Esophagus muscularis mucosa (tissue), 4 donors: ENCODE data around the gene ABR. TPM values are rescaled to one million over a fixed set of nuclear protein-coding genes. Genes with fewer than 3 reads are reported as not detected.

Source experiments
- DNase-seq: peaks from one replicate; pipeline ENCODE4 v3.0.0-alpha.2; 2017; ENCODE audit errors: extremely low spot score
- H3K27ac ChIP-seq, 4 donors: fragments of 200-600 bp; sonication (generic); replicated peaks in 1 of 4; 1 replicate in 3 of 4; 2 replicates in 1 of 4; pipeline ENCODE4 v1.5.1; 2016 to 2019; ENCODE audit warnings: mild to moderate bottlenecking in 1 of 4
- H3K27me3 ChIP-seq, 4 donors: fragments of 200-600 bp; sonication (generic); one replicate each; pipeline versions ENCODE4 v1.5.1 to v1.6.0; 2016 to 2019
- H3K36me3 ChIP-seq, 4 donors: fragments of 200-600 bp; sonication (generic); one replicate each; pipeline ENCODE4 v1.5.1; 2016 to 2019
- H3K4me1 ChIP-seq, 4 donors: fragments of 200-600 bp; sonication (generic); one replicate each; pipeline ENCODE4 v1.5.1; 2016 to 2019
- H3K4me3 ChIP-seq, 4 donors: fragments of 200-600 bp; sonication (generic); 1 replicate in 2 of 4; 2 replicates in 2 of 4; pipeline ENCODE4 v1.5.1; 2016 to 2019; ENCODE audit warnings: mild to moderate bottlenecking in 4 of 4, moderate library complexity in 1 of 4
- H3K9me3 ChIP-seq, 4 donors: fragments of 200-600 bp; sonication (generic); 1 replicate in 3 of 4; 2 replicates in 1 of 4; pipeline ENCODE4 v1.5.1; 2016 to 2019
- EP300 ChIP-seq: sonication (generic); formaldehyde crosslinking; IDR thresholded peaks from one replicate; pipeline ENCODE4 v1.6.1; 2017; ENCODE audit warnings: antibody characterized with exemption
- POLR2A ChIP-seq: fragments of 450-650 bp; IDR thresholded peaks from one replicate; pipeline ENCODE4 v1.6.1; 2017; ENCODE audit warnings: antibody characterized with exemption, moderate library complexity, mild to moderate bottlenecking, low read depth
- POLR2AphosphoS5 ChIP-seq, 2 donors: sonication (generic); formaldehyde crosslinking; IDR thresholded peaks; one replicate each; pipeline ENCODE4 v1.6.1; 2017; ENCODE audit warnings: antibody characterized with exemption in 2 of 2
- WGBS: methylation state at CpG from one replicate; pipeline ENCODE4 v1.1.5; 2018; 5-methylcytosine and 5-hydroxymethylcytosine counted together
- intact Hi-C: fragments of 100-400 bp; cut with DNase I; formaldehyde crosslinking; loops from one replicate; pipeline ENCODE4 v1.15.1; 2023
- total RNA-seq, 4 donors: library from RNA; depleted of rRNA; stranded (reverse); fragments of >200 nt; gene quantifications; one replicate each; pipeline versions ENCODE4 v1.1.0 to v1.2.1, GENCODE V29; 2016
- TF ChIP-seq, protein P1 (sequence below), 3 experiments: fragments of 200-600 bp in 2 of 3; fragments of 450-650 bp in 1 of 3; sonication (generic) in 2 of 3; IDR thresholded peaks; one replicate each; pipeline ENCODE4 v1.5.1; 2017 to 2019; ENCODE audit warnings: antibody characterized with exemption in 3 of 3, mild to moderate bottlenecking in 2 of 3, moderate library complexity in 1 of 3

ABR gene
- total RNA-seq, 4 donors from 2014 or later, result 98.4 to 142 (median 114) TPM

DNA sequence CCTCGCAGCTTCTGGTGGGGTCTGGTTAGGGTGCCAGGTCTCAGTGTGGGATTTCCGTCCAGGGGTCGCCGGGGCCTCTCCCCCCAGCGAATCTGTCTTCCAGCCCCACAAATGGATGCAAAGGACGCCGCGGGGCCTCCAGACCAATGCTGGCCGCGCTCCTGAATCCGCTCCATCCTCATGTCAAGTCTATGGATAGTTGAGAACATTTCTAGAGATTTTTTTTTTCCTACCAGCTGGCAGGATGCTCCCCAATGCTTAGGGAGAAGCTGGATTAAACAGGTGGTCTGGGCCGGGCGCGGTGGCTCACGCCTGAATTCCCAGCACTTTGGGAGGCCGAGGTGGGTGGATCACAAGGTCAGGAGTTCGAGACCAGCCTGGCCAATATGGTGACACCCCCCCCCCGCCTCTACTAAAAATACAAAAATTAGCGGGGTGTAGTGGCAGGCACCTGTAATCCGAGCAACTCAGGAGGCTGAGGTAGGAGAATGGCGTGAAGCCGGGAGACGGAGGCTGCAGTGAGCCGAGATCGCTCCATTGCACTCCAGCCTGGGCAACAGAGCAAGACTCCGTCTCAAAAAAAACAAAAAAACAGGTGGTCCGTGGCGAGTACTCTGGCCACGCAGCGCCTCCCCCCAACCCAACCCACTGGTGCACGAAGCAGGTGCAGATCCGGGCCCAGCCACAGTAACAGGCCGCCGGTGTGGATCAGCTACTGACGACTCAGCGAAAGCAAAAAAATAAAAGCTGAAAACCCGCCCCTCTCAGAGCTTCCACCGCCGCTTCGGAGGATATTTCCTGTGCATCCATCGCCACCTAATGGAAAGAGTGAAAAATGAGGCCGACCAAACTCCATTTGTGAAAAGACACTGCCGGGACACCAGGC lies 199.1 kb downstream of the ABR start:
- no peaks in the 10 kb centered on the region for H3K36me3 ChIP-seq
- intact Hi-C loops, result loop anchor here (1.0 kb wide), 1 partner anchor 186 kb away; no protein-coding TSS in a partner anchor
- H3K4me1 ChIP-seq, result peaks cover 24 to 49% (median 46%) of the 10 kb centered on the region in 4 donors
- peak overlapping the region; percentile 84 to 94 (median 92) for H3K27ac ChIP-seq
- H3K27me3 ChIP-seq, result no peaks in the 10 kb centered on the region
- H3K4me3 ChIP-seq, result peak overlapping the region; percentile 72 to 93 (median 81)
- no peak for DNase-seq
- H3K9me3 ChIP-seq, result no peaks in the 10 kb centered on the region
- peak; percentile 37 to 63 for TF ChIP-seq POLR2AphosphoS5 (IDR thresholded peaks at IDR 0.05)
- TF ChIP-seq, protein P1, sequence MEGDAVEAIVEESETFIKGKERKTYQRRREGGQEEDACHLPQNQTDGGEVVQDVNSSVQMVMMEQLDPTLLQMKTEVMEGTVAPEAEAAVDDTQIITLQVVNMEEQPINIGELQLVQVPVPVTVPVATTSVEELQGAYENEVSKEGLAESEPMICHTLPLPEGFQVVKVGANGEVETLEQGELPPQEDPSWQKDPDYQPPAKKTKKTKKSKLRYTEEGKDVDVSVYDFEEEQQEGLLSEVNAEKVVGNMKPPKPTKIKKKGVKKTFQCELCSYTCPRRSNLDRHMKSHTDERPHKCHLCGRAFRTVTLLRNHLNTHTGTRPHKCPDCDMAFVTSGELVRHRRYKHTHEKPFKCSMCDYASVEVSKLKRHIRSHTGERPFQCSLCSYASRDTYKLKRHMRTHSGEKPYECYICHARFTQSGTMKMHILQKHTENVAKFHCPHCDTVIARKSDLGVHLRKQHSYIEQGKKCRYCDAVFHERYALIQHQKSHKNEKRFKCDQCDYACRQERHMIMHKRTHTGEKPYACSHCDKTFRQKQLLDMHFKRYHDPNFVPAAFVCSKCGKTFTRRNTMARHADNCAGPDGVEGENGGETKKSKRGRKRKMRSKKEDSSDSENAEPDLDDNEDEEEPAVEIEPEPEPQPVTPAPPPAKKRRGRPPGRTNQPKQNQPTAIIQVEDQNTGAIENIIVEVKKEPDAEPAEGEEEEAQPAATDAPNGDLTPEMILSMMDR (IDR thresholded peaks at IDR 0.05), result peak; percentile 76 to 92 (median 78)
- no peak for TF ChIP-seq EP300
- 24% methylated on average over 36 of the region's 43 CpGs for WGBS

DNA sequence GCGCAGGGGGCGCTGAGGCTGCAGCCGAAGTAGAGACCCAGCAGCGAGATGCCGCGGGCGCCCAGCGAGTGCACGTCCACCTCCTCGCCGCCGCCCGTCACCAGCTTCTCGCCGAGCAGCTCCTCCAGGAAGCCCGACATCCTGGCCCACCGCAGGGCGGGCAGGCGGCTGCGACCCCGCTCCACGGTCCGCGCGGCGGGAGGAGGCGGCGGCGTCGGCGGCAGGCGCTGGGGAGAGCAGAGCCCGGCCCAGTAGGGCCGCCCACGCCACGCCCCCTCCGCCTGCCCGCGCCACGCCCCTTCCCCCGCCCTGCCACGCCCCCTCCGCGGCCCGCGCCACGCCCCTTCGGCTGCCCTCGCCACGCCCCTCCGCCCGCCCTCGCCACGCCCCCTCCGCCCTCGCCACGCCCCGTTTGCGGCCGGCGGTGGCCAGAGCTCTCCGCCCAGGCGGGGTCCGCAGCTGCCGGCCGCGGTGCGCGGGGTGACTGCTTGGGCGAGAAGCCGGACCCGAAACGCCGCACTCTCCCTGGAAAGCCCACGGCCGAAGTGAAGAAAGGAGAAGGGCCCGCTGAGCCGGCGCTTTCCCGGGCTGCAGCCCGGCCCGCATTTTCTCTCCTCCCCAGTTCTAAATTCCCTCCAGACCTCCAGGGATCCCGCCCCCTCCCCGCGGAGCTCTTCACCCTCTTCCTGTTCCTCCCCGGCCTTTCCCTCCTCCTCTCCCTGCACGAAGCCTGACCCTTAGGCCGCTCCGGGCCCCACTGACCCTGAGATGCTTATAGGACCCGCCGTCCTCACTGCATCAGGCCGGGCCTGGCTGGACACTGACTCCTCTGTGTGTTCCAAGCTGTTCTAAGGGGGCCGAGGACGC lies 200.0 kb downstream of the ABR start, which contains the start of gene NXN:
NXN (minus strand) TSS at position 238 of the 867 bp plus-strand sequence.
- H3K9me3 ChIP-seq, result no peaks in the 10 kb centered on the region
- no peaks in the 10 kb centered on the region for H3K27me3 ChIP-seq
- DNase-seq, result peak; percentile 96
- peaks cover 24 to 57% (median 55%) of the 10 kb centered on the region in 4 donors for H3K4me1 ChIP-seq
- 0% methylated on average over 17 of the region's 94 CpGs for WGBS
- H3K36me3 ChIP-seq, result no peaks in the 10 kb centered on the region
- intact Hi-C loops, result loop anchor here (5.0 kb wide), 1 partner anchor 97 kb away; no protein-coding TSS in a partner anchor
- peak within 1 kb of the TSS; percentile 84 to 94 (median 92) for H3K27ac ChIP-seq
- TF ChIP-seq EP300 (no peak), POLR2A (peak; percentile 53), POLR2AphosphoS5 (IDR thresholded peaks at IDR 0.05) (peak; percentile 63 to 85)
- TF ChIP-seq, protein P1 (IDR thresholded peaks at IDR 0.05), result peak in 2 of 3 experiments; percentile 24 to 38
- H3K4me3 ChIP-seq, result peak within 1 kb of the TSS; percentile 72 to 93 (median 81)

DNA sequence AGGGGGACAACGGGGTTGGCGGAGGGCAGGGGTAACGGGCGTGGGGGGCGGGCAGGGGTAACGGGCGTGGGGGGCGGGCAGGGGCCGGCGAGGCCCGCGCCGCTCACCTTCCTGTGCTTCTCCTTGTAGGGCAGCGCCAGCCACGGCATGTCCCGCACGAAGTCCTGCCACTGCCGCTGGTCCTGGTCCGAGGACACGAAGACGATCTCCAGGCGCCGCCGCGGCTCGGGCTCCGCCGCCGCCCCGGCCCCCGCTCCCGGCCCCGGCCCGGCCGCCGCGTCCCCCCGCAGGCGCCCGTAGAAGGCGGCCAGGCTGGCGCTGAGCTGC lies 200.6 kb downstream of the ABR start:
- 0% methylated on average over 6 of the region's 42 CpGs for WGBS
- Histone ChIP-seq H3K27ac (peak overlapping the region; percentile 84 to 94 (median 90)), H3K4me3 (peak overlapping the region; percentile 72 to 93 (median 81)), H3K36me3 (no peaks in the 10 kb centered on the region), H3K9me3 (no peaks in the 10 kb centered on the region), H3K4me1 (peaks cover 24 to 59% (median 55%) of the 10 kb centered on the region in 4 donors), H3K27me3 (no peaks in the 10 kb centered on the region)
- intact Hi-C loops, result loop anchor here (5.0 kb wide), 1 partner anchor 97 kb away; no protein-coding TSS in a partner anchor
- TF ChIP-seq, protein P1 (IDR thresholded peaks at IDR 0.05), result no peak
- TF ChIP-seq POLR2A, result no peak
- TF ChIP-seq POLR2AphosphoS5 (IDR thresholded peaks at IDR 0.05), result no peak
- no peak for TF ChIP-seq EP300
- DNase-seq, result no peak

DNA sequence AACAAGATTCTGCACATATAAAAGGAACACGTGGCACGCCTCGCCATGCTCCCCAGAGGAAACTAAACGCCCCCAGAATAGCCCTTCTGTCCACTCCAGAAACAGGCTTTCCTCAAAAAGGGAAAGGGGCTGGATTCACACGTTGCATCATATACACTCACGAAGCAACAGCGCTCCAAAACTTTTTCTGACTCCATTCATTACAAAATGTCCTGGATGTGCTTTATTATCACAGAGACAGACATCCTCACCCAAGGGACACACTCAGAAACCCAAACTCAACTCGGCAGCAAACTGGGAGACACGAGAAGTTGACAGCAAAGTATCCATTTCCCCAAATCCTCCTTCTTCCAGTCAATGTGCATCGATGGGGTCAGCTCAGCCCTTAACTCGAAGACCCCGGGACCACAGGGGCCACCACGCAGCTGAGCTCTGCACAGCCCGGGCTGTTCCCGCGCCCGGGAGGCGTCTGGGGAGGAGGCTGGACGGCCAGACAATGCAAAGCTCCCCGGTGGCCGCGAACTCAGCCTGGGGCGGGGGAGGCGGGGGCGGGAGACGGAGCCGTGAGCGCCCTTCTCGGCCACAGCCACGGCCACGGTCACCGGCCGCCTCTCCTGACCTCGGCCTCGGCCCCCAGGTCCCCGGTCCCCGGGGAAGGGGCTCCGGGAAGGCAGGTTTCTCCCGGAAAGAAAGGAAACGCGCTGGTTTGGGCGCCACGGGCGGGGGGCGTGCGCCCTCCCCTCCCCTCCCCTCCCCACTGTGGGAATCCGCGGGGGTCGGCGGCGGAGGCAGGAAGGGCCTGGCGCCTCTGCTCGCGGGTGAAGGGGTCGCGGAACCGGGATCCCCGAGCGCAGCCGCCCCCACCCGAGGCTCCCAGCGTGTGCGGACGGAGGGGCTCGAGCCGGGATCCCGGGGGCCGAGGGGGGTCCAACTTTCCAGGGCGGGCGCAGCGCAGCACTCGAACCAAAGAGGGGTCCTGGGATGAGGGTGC lies 201.4 kb downstream of the ABR start:
- DNase-seq, result no peak

More for the DNA sequence above, 201.4 kb downstream of the ABR start:
- TF ChIP-seq POLR2A, result no peak
- peak; percentile 9 to 64 for TF ChIP-seq POLR2AphosphoS5 (IDR thresholded peaks at IDR 0.05)
- peak overlapping the region; percentile 84 to 94 (median 90) for H3K27ac ChIP-seq
- no peaks in the 10 kb centered on the region for H3K9me3 ChIP-seq
- intact Hi-C loops, result loop anchor here (5.0 kb wide), 1 partner anchor 96 kb away; no protein-coding TSS in a partner anchor
- 2% methylated on average over 34 of the region's 72 CpGs for WGBS
- H3K27me3 ChIP-seq, result no peaks in the 10 kb centered on the region
- peaks cover 24 to 59% (median 55%) of the 10 kb centered on the region in 4 donors for H3K4me1 ChIP-seq
- peak overlapping the region; percentile 72 to 93 (median 81) for H3K4me3 ChIP-seq
- H3K36me3 ChIP-seq, result no peaks in the 10 kb centered on the region
